Subcutaneous adipose tissue (tissue), 4 donors: ENCODE data around the gene IGSF8. TPM values are rescaled to one million over a fixed set of nuclear protein-coding genes. Genes with fewer than 3 reads are reported as not detected.

Experiments used
- CTCF ChIP-seq: fragments of 450-650 bp; IDR thresholded peaks from one replicate; pipeline ENCODE4 v1.5.1; 2016; ENCODE audit warnings: low read depth, mild to moderate bottlenecking, control low read depth, antibody characterized with exemption, moderate library complexity
- total RNA-seq, 4 donors: library from RNA; depleted of rRNA; stranded (reverse); fragments of >200 nt; gene quantifications; one replicate each; pipeline ENCODE4 v1.1.0, GENCODE V29; 2016

IGSF8 gene
- total RNA-seq, 4 donors from 2014 or later: 6.4 to 28.8 (median 18.7) TPM

- no peak for TF ChIP-seq CTCF
Observed at GRCh38 chr1:160118928-160119327, 20.5 kb upstream of the IGSF8 start.

GRCh38 chr1:160117709-160118183 lies 19.3 kb upstream of the IGSF8 start:
- no peak for TF ChIP-seq CTCF

- TF ChIP-seq CTCF: no peak
Observed at GRCh38 chr1:160117300-160117699, 18.9 kb upstream of the IGSF8 start.

GRCh38 chr1:160116283-160117147 lies 18.1 kb upstream of the IGSF8 start:
- TF ChIP-seq CTCF: no peak

- TF ChIP-seq CTCF: no peak
Observed at GRCh38 chr1:160115545-160116282, 17.3 kb upstream of the IGSF8 start, which contains the start of gene ATP1A2. ATP1A2 (plus strand) TSS chr1:160115759; CDS start chr1:160115862, 103 bp downstream.

GRCh38 chr1:160114085-160114484 lies 15.7 kb upstream of the IGSF8 start:
- no peak for TF ChIP-seq CTCF

- TF ChIP-seq CTCF: no peak
Observed at GRCh38 chr1:160113407-160113806, 15.0 kb upstream of the IGSF8 start.
